Activated CD4-positive, alpha-beta memory T cell treated with anti-CD3 and anti-CD28 coated beads, Interleukin-2, amount 10 ng/mL, durations not matched to agents 7 days and 5 days (primary cell): ENCODE measurements around the gene RNF19B. TPM values are rescaled to one million over a fixed set of nuclear protein-coding genes. Genes with fewer than 3 reads are reported as not detected.

Experiments used
- CTCF ChIA-PET: fragments of 350-600 bp; sonication (Branson Sonifier 250); formaldehyde crosslinking; loops from one replicate; lab custom pipeline; 2021; ENCODE audit warnings: antibody characterized with exemption, inconsistent platforms; lab: Charles Lee
- POLR2A ChIA-PET: fragments of 350-600 bp; sonication (Branson Sonifier 250); formaldehyde crosslinking; loops from one replicate; lab custom pipeline; 2021; ENCODE audit warnings: antibody characterized with exemption; lab: Charles Lee
- DNase-seq: peaks from one replicate; pipeline ENCODE4 v3.0.0-alpha.2; 2020
- H3K27ac Mint-ChIP-seq: one replicate; pipeline ENCODE4 v1.8.0; 2021; ENCODE audit warnings: mild to moderate bottlenecking, mixed read lengths
- H3K27me3 Mint-ChIP-seq: one replicate; pipeline ENCODE4 v1.8.0; 2021; ENCODE audit warnings: mixed read lengths
- H3K36me3 Mint-ChIP-seq: one replicate; pipeline ENCODE4 v1.8.0; 2021; ENCODE audit warnings: low read depth, mixed read lengths
- H3K4me1 Mint-ChIP-seq: one replicate; pipeline ENCODE4 v1.8.0; 2021; ENCODE audit warnings: mixed read lengths
- H3K4me3 Mint-ChIP-seq: one replicate; pipeline ENCODE4 v1.8.0; 2021; ENCODE audit warnings: mild to moderate bottlenecking, mixed read lengths
- H3K9me3 Mint-ChIP-seq: one replicate; pipeline ENCODE4 v1.8.0; 2021; ENCODE audit warnings: mixed read lengths
- total RNA-seq, 2 experiments: library from RNA; stranded (reverse); gene quantifications; one replicate each; pipeline ENCODE4 v1.2.3, GENCODE V29; 2021

RNF19B gene
- total RNA-seq, 2 experiments from 2014 or later, result 42.9 to 46.9 TPM

DNA sequence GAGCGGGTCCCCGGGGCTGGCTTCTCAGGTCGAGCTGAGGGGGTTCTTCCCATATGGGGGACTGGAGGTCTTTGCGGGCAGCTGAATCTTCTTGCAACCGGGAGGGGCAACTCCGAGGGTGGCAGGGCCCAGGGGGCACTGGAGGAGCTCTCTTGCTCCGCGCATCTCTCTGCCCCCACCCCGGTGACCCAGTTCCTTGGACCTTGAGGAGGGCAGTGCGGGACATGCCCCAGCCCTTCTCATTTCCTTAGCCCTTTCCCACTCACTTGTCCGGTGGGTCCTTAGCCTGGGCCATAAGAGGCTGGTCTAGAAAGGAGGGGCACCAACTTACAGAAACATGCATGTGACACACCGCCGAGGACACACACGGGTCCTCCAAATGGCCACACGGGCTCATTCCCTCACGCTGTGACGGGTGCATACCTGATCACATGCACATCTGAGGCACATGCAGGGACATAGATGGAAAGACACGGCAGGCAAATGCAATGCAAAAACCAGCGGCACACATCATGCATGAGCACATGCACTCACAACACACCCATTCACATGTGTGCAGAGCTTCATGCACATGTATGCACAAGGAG is 77.7 kb downstream of the RNF19B start:
- Mint-ChIP-seq H3K27me3 (peaks cover 69% of the 10 kb centered on the region), H3K4me3 (no peak overlapping the region), H3K9me3 (no peaks in the 10 kb centered on the region), H3K27ac (no peak overlapping the region), H3K4me1 (peaks cover 3% of the 10 kb centered on the region), H3K36me3 (no peaks in the 10 kb centered on the region)
- POLR2A ChIA-PET, result no interaction called here
- no peak for DNase-seq
- CTCF ChIA-PET, result interaction anchor here (0.7 to 1.3 kb wide), 2 partner anchors 10 to 15 kb away, joined by 3 to 4 read pairs; no protein-coding TSS in a partner anchor

Other genes starting within 250 kb of the RNF19B start
- gene YARS1, start 147.5 kb downstream of the RNF19B start, total RNA-seq, result 100 to 1,000 TPM; 204 to 214 TPM
- 10 to 100 TPM; 78.4 to 84.0 TPM for gene S100PBP, start 147.2 kb downstream of the RNF19B start, total RNA-seq
- gene FNDC5, start 93.9 kb downstream of the RNF19B start, total RNA-seq, result not detected
- under 1 TPM; 0.38 to 0.60 TPM for gene HPCA, start 78.3 kb downstream of the RNF19B start, total RNA-seq
- gene TMEM54, start 63.4 kb downstream of the RNF19B start, total RNA-seq, result not detected
- 100 to 1,000 TPM; 189 to 192 TPM for gene AK2, start 72.1 kb upstream of the RNF19B start, total RNA-seq
- 1 to 10 TPM; 3.9 to 4.5 TPM for gene AZIN2, start 116.3 kb upstream of the RNF19B start, total RNA-seq
- gene TRIM62, start 217.2 kb upstream of the RNF19B start, total RNA-seq, result 10 to 100 TPM; 10.3 to 11.5 TPM